Rectal smooth muscle tissue (tissue), 1 donor: Measurements from ENCODE around the gene RNGTT.
A peak's percentile ranks its signal among the peaks of the same experiment; 100 is the strongest.

ENCODE experiments used
- H3K27ac ChIP-seq: one replicate; pipeline ENCODE4 v1.7.0; 2013; ENCODE audit warnings: low read depth, low read length, inconsistent platforms
- H3K27me3 ChIP-seq: one replicate; pipeline ENCODE4 v1.7.0; 2013; ENCODE audit warnings: low read length; ENCODE audit not compliant: control insufficient read depth, insufficient read depth
- H3K36me3 ChIP-seq: one replicate; pipeline ENCODE4 v1.7.0; 2013; ENCODE audit warnings: low read length; ENCODE audit not compliant: control insufficient read depth, insufficient read depth
- H3K4me1 ChIP-seq: one replicate; pipeline ENCODE4 v1.7.0; 2013; ENCODE audit warnings: low read length; ENCODE audit not compliant: control insufficient read depth, insufficient read depth
- H3K4me3 ChIP-seq: one replicate; pipeline ENCODE4 v1.7.0; 2013; ENCODE audit warnings: low read length
- H3K9ac ChIP-seq: one replicate; pipeline ENCODE4 v1.7.0; 2013; ENCODE audit warnings: low read length

RNGTT gene

DNA sequence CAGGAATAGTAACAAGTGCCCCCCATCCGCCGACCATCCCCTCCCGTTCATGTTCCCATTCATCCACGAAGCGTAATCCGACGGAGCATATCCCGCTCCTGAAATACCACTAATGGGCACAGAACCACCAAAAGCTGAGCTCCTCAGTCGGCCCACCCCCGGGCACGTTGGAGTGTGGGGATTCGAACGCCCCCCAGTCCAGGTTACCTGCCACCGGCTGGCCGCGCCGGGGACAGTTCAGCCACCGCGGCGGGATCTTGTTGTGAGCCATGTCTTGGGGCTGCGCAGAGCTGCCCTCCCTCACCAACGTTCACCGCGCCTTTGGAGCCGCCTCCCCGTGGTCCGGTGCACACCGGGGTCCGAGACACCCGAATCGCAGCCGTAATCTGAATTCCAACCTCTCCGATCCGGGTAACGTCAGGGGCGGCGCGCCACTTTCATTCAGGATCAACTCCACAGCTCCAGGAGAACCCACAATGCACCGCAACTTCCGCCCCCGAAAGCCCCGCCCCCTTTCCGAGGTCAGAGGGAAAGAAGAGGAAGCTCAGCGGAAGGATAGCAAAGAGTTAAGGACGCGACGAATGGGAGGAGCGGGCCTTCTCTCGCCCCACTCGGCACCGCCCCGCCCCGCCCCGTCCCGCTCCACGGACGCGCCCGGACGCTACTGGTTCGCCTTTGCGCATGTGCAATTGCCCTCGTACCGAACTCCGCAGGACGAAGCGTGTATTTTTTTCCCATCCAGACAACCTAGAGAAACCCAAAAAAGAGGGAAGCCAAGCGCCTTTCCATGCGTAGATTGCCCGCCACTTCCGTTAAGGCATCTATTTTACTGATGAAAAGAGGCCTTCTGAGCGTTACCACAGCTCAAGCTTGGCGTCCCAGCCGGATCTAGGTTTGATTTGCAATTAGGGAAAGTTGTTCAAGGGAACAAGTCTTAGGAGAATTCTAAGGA is at the start of gene RNGTT:
Gene RNGTT, minus strand, starts transcription at position 480 of the 952 bp plus-strand sequence. Its CDS starts 209 bp downstream, at position 271.
- H3K9ac ChIP-seq, result peak within 1 kb of the TSS; percentile 57
- H3K4me3 ChIP-seq, result peak within 1 kb of the TSS; percentile 88
- no peaks in the 10 kb centered on the region for H3K27me3 ChIP-seq
- H3K36me3 ChIP-seq, result no peaks in the 10 kb centered on the region
- peak within 1 kb of the TSS; percentile 85 for H3K27ac ChIP-seq
- H3K4me1 ChIP-seq, result no peaks in the 10 kb centered on the region

DNA sequence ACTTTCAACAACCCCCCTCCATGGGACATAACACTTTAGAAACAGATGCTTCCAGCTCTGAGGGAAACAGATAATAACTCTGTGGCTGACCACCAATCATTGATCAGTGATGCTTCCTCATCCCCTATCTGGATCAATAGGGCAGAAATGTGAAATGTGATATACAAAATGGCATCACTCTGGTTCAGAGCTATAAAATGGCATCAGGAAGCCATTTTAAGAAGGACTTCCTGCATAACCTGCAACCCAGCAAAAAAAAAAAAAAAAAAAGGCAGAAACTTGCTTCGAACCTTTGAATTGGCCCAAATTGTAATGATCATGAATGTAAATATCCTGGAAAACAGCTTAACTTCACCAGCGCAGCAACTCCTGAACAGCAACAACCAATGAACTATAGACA is 48.0 kb upstream of the RNGTT start:
- H3K4me3 ChIP-seq, result no peak overlapping the region

DNA sequence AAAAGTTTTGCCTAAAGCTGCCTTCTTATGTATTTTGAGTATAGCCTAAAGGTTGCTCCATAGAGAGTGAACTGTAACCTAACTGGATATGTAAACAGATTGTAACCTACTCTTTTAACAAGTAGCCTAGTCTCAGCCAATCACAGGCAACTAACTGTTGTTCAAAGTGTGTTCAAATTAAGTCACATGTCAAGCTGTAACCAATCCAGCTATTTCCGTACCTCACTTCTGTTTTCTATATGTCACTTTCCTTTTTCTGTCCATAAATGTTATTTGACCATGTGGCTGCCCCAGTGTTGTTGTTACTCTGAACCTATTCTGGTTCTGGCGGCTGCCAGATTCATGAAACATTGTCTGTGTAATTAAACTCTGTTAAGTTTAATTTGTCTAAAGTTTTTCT is 47.4 kb upstream of the RNGTT start:
- Histone ChIP-seq H3K27me3 (no peaks in the 10 kb centered on the region), H3K36me3 (no peaks in the 10 kb centered on the region), H3K27ac (no peak overlapping the region), H3K4me3 (no peak overlapping the region), H3K9ac (no peak overlapping the region), H3K4me1 (no peaks in the 10 kb centered on the region)

More for the DNA sequence above, 48.0 kb upstream of the RNGTT start:
- Histone ChIP-seq H3K27me3 (no peaks in the 10 kb centered on the region), H3K27ac (no peak overlapping the region), H3K9ac (no peak overlapping the region), H3K36me3 (no peaks in the 10 kb centered on the region), H3K4me1 (no peaks in the 10 kb centered on the region)

DNA sequence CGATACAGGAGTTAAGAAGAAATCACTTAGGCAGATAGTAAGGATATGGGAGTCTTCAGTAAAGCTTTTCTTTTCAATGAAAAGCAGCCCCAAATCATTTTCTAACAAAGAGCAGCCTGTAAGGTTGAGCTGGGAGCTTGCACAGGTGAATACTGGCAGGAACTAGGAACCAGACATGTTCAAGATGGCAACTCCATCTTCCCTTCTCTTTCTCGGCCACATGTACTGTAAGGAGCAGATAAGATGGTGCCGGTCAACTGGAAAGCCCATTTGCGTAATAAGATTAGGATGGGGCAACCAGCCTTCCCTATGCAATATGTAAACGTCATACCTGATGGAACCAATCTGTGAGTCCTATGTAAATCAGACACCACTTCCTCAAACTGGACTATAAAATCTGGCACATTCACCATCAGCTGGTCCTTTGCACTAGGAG is 46.2 kb upstream of the RNGTT start:
- Histone ChIP-seq H3K27me3 (no peaks in the 10 kb centered on the region), H3K4me1 (no peaks in the 10 kb centered on the region), H3K27ac (no peak overlapping the region), H3K9ac (no peak overlapping the region), H3K4me3 (no peak overlapping the region), H3K36me3 (no peaks in the 10 kb centered on the region)

DNA sequence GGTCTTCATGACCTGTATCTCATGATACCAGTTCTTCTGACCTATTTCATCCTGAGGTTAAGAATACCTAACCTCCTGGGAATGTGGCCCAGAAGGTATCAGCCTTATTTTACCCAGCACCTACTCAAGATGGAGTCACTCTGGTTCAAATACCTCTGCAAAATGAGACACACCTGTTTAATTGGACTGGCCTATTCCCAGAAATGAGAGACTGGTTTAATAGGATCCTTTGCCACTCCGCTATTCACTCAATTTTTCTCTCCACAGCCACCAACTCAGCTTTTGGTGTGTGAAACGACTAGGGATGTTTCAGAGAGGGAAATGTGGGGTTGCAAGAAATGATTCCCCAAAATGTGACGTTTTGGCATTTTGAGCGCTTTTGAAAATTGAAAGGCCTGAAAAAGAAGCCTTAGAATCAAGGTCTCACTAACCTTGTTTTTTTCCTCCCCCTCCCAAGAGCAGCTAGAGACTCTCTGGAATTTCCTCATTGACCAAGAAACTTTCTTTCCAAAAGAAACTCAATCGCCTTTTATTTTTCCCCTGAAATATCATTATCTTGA is 45.5 kb upstream of the RNGTT start:
- Histone ChIP-seq H3K36me3 (no peaks in the 10 kb centered on the region), H3K27me3 (no peaks in the 10 kb centered on the region), H3K27ac (no peak overlapping the region), H3K4me3 (no peak overlapping the region), H3K4me1 (no peaks in the 10 kb centered on the region), H3K9ac (no peak overlapping the region)

DNA sequence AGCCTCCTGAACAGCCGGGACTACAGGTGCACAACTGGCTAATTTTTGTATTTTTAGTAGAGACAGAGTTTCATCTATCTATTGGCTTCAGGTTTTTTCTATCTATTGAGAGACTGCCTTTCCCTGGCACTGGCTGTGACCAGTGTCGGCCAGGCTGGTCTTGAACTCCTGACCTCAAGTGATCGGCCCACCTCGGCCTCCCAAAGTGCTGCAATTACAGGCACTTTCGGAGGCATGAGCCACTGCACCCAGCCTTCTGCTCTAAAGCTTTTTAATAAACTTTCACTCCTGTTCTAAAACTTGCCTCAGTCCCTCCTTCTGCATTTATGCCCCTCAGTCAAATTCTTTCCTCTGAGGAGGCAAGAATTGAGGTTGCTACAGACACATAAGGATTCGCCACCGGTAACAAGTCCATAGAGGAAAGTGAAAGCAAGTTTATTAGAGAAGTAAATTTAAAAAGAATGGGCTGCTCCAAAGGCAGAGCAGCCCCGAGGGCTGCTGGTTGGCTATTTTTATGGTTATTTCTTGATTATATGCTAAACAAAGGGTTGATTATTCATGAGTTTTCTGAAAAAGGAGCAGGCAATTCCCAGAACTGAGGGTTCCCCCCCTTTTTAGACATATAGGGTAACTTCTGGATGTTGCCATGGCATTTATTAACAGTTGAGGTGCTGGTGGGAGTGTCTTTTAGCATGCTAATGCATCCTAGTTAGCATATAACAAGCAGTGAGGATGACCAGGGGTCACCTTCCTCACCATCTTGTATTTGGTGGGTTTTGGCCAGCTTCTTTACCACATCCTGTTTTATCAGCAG is 44.8 kb upstream of the RNGTT start:
- no peaks in the 10 kb centered on the region for H3K4me1 ChIP-seq
- H3K27ac ChIP-seq, result peak overlapping the region; percentile 40
- no peaks in the 10 kb centered on the region for H3K36me3 ChIP-seq
- H3K4me3 ChIP-seq, result no peak overlapping the region
- H3K27me3 ChIP-seq, result no peaks in the 10 kb centered on the region
- H3K9ac ChIP-seq, result no peak overlapping the region

DNA sequence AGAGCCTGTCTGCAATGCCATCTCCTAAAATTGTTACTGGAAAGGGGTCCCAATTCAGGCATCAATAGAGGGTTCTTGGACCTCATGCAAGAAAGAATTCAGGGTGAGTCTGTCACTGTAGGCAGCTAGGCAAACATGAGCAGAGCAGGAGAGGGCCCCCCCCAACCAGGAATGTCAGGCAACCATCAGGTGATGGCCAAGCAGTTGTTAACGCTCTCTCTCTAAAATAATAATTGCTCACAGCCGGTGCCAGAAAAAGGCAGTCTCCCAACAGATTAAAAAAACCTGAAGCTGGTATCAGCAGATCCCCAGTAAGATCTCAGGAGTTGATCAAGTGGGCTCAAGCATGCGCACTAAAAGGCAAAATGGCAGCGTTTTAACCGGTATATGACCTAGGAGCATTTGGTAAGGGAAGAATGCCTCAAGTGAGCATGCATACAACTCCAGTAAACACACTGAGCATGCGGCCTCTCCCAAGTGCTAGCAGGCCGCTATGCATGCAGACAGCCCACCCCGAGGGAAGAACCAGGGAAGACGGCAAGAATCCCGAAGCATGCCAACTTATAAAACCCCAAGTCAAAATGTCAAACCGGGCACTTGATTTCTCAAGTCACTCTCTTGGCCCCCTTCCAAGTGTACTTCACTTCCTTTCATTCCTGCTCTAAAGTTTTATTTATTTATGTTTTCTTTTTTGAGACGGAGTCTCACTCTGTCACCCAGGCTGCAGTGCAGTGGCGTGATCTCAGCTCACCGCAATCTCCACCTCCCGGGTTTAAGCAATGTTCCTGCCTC is 44.0 kb upstream of the RNGTT start:
- Histone ChIP-seq H3K36me3 (no peaks in the 10 kb centered on the region), H3K4me3 (no peak overlapping the region), H3K27ac (no peak overlapping the region), H3K9ac (no peak overlapping the region), H3K4me1 (no peaks in the 10 kb centered on the region), H3K27me3 (no peaks in the 10 kb centered on the region)

DNA sequence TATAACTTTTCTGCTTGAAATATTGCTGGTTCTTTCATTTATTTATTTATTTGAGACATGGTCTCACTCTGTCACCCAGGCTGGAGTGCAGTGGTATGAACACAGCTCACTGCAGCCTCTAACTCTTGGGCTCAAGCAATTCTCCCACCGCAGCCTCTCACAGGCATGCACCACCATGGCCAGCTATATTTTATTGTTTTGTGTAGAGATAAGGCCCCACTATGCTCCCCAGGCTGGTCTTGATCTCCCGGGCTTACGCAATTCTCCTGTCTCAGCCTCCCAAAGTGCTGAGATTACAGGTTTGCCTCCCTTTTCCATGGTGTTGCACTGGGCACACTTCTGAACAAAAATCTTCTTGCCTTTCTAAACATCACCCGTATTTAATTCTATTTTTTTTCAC is 39.1 kb upstream of the RNGTT start:
- no peaks in the 10 kb centered on the region for H3K36me3 ChIP-seq
- H3K4me3 ChIP-seq, result no peak overlapping the region
- no peaks in the 10 kb centered on the region for H3K4me1 ChIP-seq
- no peak overlapping the region for H3K9ac ChIP-seq
- no peaks in the 10 kb centered on the region for H3K27me3 ChIP-seq
- no peak overlapping the region for H3K27ac ChIP-seq

DNA sequence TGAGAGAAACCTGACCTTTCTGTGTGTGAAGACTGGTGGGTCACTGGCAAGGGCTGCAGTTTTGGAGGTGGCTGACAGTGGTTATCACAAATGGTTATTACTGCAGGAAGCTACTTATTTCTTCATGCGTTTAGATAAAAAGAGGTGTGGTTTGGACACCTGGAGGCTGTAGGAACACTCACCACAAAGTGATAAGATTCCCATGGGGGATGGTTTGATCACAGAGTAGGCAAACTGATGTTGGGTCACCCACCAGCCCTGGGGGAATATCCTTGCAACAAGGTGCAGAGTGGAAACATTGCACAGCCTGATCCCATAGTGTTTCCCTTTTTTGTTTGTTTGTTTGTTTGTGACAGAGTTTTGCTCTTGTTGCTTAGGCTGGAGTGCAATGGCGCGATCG is 33.9 kb upstream of the RNGTT start:
- Histone ChIP-seq H3K9ac (no peak overlapping the region), H3K4me3 (no peak overlapping the region), H3K27me3 (no peaks in the 10 kb centered on the region), H3K36me3 (no peaks in the 10 kb centered on the region), H3K4me1 (no peaks in the 10 kb centered on the region), H3K27ac (no peak overlapping the region)

DNA sequence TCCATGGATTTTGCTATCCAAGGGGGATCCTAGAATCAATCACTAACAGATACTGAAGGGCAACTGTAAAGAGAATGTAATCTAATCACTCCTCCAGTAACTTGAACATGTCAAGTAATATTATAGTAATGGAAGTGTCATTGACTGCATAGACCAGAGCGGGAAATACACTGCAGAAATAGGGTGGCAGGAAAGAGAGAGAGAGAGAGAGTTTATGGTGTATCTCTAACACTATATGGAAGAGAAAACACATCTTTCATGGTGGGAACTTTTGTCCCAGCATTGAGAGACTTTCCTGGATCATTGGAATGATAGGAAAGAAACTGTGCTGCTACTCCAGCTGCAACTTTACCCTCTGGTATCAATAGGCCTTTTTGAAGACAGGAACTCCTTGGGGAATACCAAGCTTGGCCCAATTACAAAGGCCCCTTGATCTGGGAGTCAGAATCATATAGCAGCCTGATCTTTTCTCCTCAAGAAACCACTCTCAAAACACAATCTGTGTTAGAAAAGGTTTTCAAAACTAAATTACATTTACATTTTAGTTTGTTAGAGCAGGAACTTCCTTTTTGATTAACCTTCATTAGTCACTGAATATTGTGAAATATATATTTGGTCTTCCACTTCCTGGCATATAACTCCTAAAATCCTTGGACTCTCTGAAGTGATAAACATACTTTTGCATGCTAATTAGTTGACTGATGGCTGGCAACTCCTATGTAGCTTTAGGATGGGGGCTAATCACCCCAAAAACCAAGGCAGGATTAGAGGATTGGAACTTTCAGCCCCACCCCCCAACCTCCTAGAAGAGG is 29.5 kb upstream of the RNGTT start:
- H3K9ac ChIP-seq, result no peak overlapping the region
- no peak overlapping the region for H3K4me3 ChIP-seq
- no peaks in the 10 kb centered on the region for H3K4me1 ChIP-seq
- no peaks in the 10 kb centered on the region for H3K27me3 ChIP-seq
- no peak overlapping the region for H3K27ac ChIP-seq
- no peaks in the 10 kb centered on the region for H3K36me3 ChIP-seq

DNA sequence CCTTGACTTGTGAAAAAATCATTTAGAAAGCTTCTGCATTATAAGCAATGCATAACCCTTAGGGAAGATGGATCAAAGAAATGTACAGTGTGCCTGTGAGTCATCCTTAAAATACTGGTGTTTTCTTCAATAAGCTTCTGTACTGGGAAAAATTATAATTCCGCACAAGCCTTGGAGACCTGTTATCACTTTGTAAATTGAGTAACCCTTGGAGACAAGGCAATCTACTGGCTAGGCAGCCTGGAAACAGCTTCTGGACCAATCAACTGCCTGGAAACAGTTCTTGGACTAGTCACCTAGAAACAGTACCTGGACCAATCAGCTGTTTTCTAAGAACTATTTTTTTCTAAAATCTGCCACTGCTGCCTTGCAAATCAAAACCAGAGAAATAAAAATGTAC is 25.8 kb upstream of the RNGTT start:
- no peak overlapping the region for H3K27ac ChIP-seq
- no peaks in the 10 kb centered on the region for H3K36me3 ChIP-seq
- no peaks in the 10 kb centered on the region for H3K4me1 ChIP-seq
- no peak overlapping the region for H3K4me3 ChIP-seq
- no peaks in the 10 kb centered on the region for H3K27me3 ChIP-seq
- H3K9ac ChIP-seq, result no peak overlapping the region
